ENCODE measurements around the gene HAAO. TPM values are rescaled to one million over a fixed set of nuclear protein-coding genes. Genes with fewer than 3 reads are reported as not detected.
"Not testable (repeated sequence)": the region's sequence is repeated elsewhere in the genome, so short reads cannot be mapped to it uniquely, and the experiment has no call there.

Gene HAAO
- total RNA-seq, 1 donor = 0.43 TPM

DNA sequence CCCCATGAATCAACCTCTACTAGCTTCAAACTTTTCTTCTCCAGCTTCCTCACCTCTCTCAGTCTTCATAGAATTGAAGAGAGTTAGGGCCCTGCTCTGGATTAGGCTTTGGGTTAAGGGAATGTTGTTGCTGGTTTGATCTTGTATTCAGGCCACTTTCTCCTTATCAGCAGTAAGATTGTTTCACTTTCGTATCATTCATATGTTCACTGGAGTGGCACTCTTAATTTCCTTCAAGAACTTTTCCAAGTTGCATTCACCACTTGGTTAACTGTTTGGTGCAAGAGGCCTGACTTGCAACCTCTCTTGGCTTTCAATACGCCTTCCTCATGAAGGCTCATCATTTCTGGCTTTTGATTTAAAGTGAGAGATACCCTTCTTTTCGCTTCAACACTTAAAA, 51.2 kb downstream of the HAAO start:
- no peak overlapping the region for H3K4me3 ChIP-seq (ENCODE audit: low read depth, low read length)
- TF ChIP-seq, protein P1, sequence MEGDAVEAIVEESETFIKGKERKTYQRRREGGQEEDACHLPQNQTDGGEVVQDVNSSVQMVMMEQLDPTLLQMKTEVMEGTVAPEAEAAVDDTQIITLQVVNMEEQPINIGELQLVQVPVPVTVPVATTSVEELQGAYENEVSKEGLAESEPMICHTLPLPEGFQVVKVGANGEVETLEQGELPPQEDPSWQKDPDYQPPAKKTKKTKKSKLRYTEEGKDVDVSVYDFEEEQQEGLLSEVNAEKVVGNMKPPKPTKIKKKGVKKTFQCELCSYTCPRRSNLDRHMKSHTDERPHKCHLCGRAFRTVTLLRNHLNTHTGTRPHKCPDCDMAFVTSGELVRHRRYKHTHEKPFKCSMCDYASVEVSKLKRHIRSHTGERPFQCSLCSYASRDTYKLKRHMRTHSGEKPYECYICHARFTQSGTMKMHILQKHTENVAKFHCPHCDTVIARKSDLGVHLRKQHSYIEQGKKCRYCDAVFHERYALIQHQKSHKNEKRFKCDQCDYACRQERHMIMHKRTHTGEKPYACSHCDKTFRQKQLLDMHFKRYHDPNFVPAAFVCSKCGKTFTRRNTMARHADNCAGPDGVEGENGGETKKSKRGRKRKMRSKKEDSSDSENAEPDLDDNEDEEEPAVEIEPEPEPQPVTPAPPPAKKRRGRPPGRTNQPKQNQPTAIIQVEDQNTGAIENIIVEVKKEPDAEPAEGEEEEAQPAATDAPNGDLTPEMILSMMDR (IDR thresholded peaks at IDR 0.05; ENCODE audit: insufficient read depth, low read depth, low read length) = no peak
- no peak for DNase-seq (ENCODE audit: low read depth)

DNA sequence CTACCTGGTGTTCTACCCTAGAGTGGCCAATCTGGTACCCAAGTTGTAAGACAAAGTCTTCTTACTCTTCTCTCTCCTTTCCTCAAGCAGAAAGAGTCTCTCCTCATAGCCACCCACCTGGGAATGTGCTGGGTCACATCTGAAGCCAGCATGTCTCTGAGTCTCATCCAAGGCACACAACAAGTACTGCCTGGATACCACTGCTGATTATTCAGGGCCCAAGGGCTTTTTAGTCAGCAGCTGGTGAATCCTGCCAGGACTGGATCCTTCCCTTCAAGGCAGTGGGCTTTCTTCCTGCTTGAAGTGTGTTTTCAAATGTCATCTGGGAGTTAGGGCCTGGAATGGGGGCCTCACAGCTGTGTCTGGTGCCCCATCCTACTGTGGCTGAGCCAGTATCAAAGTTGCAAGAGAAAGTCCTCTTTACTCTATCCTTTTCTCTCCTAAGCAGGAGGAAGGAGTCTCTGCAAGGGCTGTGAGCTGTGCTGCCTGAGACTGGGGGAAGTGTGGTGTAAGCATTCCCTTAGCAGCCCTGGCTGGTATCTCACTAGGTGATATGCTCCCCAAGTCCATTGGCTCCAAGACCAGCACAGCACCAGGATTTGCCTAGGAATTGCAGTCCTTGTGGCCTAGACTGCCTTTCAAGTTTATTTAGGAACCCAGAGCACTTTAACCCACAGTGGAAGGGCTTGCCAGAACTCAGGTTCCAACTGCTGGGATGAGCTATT, 55.6 kb downstream of the HAAO start:
- no peak overlapping the region for H3K4me3 ChIP-seq (ENCODE audit: low read depth, low read length)
- DNase-seq (ENCODE audit: low read depth) = no peak
- TF ChIP-seq, protein P1 (IDR thresholded peaks at IDR 0.05; ENCODE audit: insufficient read depth, low read depth, low read length) = no peak

DNA sequence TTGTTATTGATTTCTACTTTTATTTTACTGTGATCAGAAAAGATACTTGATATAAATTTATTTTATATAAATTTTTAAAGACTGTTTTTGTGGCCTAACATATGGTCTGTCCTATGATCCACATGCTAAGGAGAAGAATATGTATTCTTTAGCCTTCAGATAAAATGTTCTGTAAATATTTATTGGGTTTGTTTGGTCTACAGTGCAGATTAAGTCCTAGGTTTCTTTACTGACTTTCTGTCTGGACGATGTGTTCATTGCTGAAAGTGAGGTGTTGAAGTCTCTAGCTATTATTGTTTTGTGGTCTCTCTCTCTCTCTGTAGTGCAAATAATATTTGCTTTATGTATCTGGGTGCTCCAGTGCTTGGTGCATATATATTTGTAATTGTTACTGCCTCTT, 58.5 kb downstream of the HAAO start:
- H3K4me3 ChIP-seq (ENCODE audit: low read depth, low read length) = no peak overlapping the region
- DNase-seq (ENCODE audit: low read depth) = no peak
- TF ChIP-seq, protein P1 (IDR thresholded peaks at IDR 0.05; ENCODE audit: insufficient read depth, low read depth, low read length) = no peak

DNA sequence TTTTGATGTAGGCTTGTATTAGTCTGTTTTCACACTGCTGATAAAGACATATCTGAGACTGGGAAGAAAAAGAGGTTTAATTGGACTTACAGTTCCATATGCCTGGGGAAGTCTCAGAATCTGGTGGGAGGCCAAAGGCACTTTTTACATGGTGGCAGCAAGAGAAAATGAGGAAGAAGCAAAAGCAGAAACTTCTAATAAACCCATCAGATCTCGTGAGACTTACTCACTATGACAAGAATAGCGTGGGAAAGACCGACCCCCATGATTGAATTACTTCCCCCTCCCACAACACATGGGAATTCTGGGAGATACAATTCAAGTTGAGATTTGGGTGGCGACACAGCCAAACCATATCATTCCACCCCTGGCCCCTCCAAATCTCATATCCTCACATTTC, 61.1 kb downstream of the HAAO start:
- not testable (repeated sequence) for H3K4me3 ChIP-seq (ENCODE audit: low read depth, low read length); DNase-seq (ENCODE audit: low read depth)

DNA sequence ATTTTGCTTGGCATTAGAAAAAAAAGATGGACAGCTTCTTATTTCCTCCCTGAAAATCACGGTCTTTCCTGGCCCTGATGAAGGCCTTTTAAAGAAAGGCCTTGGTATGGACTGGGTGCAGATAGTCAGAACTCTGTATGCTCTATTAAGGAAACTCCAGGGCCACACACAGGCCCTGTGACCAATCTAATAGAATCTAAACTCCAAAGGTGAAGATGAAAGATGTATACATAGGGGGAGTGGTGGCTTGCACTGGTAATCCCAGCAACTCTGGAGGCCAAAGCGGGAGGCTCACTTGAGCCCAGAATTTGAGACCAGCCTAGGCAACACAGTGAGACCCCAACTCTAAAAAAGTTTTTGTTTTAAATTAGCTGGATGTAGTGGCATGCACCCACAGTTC, 65.7 kb downstream of the HAAO start:
- TF ChIP-seq, protein P1 (IDR thresholded peaks at IDR 0.05; ENCODE audit: insufficient read depth, low read depth, low read length) = no peak
- H3K4me3 ChIP-seq (ENCODE audit: low read depth, low read length) = no peak overlapping the region
- DNase-seq (ENCODE audit: low read depth) = no peak

DNA sequence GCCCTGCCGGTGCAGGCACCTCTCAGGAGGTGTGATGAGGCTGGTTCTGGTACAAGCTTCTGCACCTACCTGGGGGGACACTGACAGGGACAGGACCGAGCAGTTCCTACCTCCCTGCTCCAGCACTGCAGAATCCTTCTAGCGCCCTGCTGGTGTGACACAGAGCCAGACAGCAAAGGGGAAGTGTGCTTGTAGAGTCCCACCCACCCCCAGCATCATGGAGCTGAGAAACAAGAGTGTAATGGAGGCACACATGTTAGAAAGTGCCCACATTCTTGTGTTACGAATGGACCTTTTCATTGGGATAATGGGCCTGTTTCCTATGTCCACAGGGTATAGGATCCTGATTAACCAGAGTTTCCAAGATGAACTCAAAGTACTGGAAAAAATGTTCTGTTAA, 66.7 kb downstream of the HAAO start:
- H3K4me3 ChIP-seq (ENCODE audit: low read depth, low read length) = no peak overlapping the region
- TF ChIP-seq, protein P1 (IDR thresholded peaks at IDR 0.05; ENCODE audit: insufficient read depth, low read depth, low read length) = no peak
- no peak for DNase-seq (ENCODE audit: low read depth)

DNA sequence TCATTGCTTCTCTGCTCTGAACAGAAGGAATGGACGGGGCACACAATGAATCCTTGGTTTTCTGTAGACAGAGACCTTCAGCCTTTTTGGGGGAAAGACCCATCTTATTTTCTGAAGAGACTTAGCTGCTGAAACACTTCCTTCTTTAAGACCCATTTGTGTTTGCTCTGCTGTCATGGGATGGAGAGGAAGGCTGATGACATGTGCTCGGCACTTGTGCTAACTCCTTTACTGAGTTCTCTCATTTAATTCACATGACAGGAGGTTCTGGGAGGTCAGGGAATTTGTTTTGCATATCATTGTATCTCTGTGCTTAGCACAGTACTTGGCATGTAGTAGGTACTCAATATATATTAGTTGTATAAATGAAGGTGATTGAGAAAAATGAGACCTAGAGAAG, 67.5 kb downstream of the HAAO start:
- DNase-seq (ENCODE audit: low read depth) = no peak
- H3K4me3 ChIP-seq (ENCODE audit: low read depth, low read length) = no peak overlapping the region
- TF ChIP-seq, protein P1 (IDR thresholded peaks at IDR 0.05; ENCODE audit: insufficient read depth, low read depth, low read length) = no peak

Measured in fibroblast of villous mesenchyme (primary cell).